H9 (cell line): Measurements from ENCODE around the gene MAP3K2. TPM values are rescaled to one million over a fixed set of nuclear protein-coding genes. Genes with fewer than 3 reads are reported as not detected.

ENCODE experiments used
- DNase-seq: peaks from one replicate; pipeline ENCODE4 v3.0.0-alpha.2; 2017
- H2AFZ ChIP-seq: one replicate; pipeline ENCODE4 v1.6.1; 2013; ENCODE audit warnings: mild to moderate bottlenecking, low read length, control low read depth, moderate library complexity
- H2AK5ac ChIP-seq: 2 replicates; pipeline ENCODE4 v1.6.1; 2013; ENCODE audit warnings: low read length, control low read depth, mixed read lengths; ENCODE audit not compliant: insufficient read length
- H2BK120ac ChIP-seq: one replicate; pipeline ENCODE4 v1.6.1; 2013; ENCODE audit warnings: low read depth, mild to moderate bottlenecking, low read length, control low read depth, inconsistent platforms; ENCODE audit not compliant: poor library complexity, severe bottlenecking
- H2BK12ac ChIP-seq: 2 replicates; pipeline ENCODE4 v1.6.1; 2013; ENCODE audit warnings: low read length, control low read depth, mixed read lengths, low read depth; ENCODE audit not compliant: insufficient read length
- H2BK15ac ChIP-seq: 2 replicates; pipeline ENCODE4 v1.6.1; 2013; ENCODE audit warnings: low read depth, low read length, control low read depth
- H2BK20ac ChIP-seq: one replicate; pipeline ENCODE4 v1.6.1; 2013; ENCODE audit warnings: low read depth, mild to moderate bottlenecking, low read length, control low read depth, inconsistent platforms; ENCODE audit not compliant: poor library complexity, severe bottlenecking
- H2BK5ac ChIP-seq: 2 replicates; pipeline ENCODE4 v1.6.1; 2013; ENCODE audit warnings: low read length, control low read depth, mixed read lengths; ENCODE audit not compliant: insufficient read length
- H3K14ac ChIP-seq: 2 replicates; pipeline ENCODE4 v1.6.1; 2013; ENCODE audit warnings: low read length, control low read depth; ENCODE audit not compliant: insufficient read depth
- H3K18ac ChIP-seq: 2 replicates; pipeline ENCODE4 v1.6.1; 2013; ENCODE audit warnings: low read depth, mild to moderate bottlenecking, mixed read lengths, low read length, control low read depth; ENCODE audit not compliant: insufficient read length
- H3K23ac ChIP-seq: 2 replicates; pipeline ENCODE4 v1.6.1; 2013; ENCODE audit warnings: low read length, control low read depth, mixed read lengths, low read depth; ENCODE audit not compliant: insufficient read length
- H3K23me2 ChIP-seq: 2 replicates; pipeline ENCODE4 v1.6.1; 2013; ENCODE audit warnings: low read depth, mild to moderate bottlenecking, mixed read lengths, low read length, control low read depth; ENCODE audit not compliant: insufficient read length, poor library complexity, severe bottlenecking
- H3K27ac ChIP-seq: 2 replicates; pipeline ENCODE4 v1.5.1; 2013; ENCODE audit warnings: low read length, control low read depth, mixed read lengths, low read depth; ENCODE audit not compliant: insufficient read length
- H3K27me3 ChIP-seq: 2 replicates; pipeline ENCODE4 v1.6.1; 2013; ENCODE audit warnings: low read length, control low read depth, inconsistent platforms; ENCODE audit not compliant: insufficient read depth
- H3K4ac ChIP-seq: 2 replicates; pipeline ENCODE4 v1.6.1; 2013; ENCODE audit warnings: low read depth, mild to moderate bottlenecking, control low read depth, inconsistent platforms, low read length, moderate library complexity
- H3K4me1 ChIP-seq: 2 replicates; pipeline ENCODE4 v1.6.1; 2013; ENCODE audit warnings: low read length, control low read depth, inconsistent platforms; ENCODE audit not compliant: insufficient read depth
- H3K4me2 ChIP-seq: 2 replicates; pipeline ENCODE4 v1.6.1; 2013; ENCODE audit warnings: low read length, control low read depth, mixed read lengths; ENCODE audit not compliant: insufficient read length, insufficient read depth
- H3K56ac ChIP-seq: 2 replicates; pipeline ENCODE4 v1.6.1; 2013; ENCODE audit warnings: low read depth, mild to moderate bottlenecking, mixed read lengths, low read length, control low read depth; ENCODE audit not compliant: insufficient read length
- H3K79me1 ChIP-seq: 2 replicates; pipeline ENCODE4 v1.6.1; 2013; ENCODE audit warnings: low read depth, mild to moderate bottlenecking, moderate library complexity, low read length, control low read depth, inconsistent platforms; ENCODE audit not compliant: insufficient read depth, poor library complexity, severe bottlenecking
- H3K79me2 ChIP-seq: 2 replicates; pipeline ENCODE4 v1.6.1; 2013; ENCODE audit warnings: low read length, control low read depth, inconsistent platforms; ENCODE audit not compliant: insufficient read depth
- H3K9ac ChIP-seq: 2 replicates; pipeline ENCODE4 v1.6.1; 2013; ENCODE audit warnings: low read length, control low read depth, mixed read lengths; ENCODE audit not compliant: insufficient read length; ENCODE audit errors: extremely low read depth
- H3K9me3 ChIP-seq: one replicate; pipeline ENCODE4 v1.6.1; 2013; ENCODE audit warnings: low read depth, low read length, inconsistent platforms; ENCODE audit not compliant: control insufficient read depth
- H3T11ph ChIP-seq: one replicate; pipeline ENCODE4 v1.6.1; 2013; ENCODE audit warnings: mild to moderate bottlenecking, low read length, control low read depth, inconsistent platforms
- H4K20me1 ChIP-seq: one replicate; pipeline ENCODE4 v1.6.1; 2013; ENCODE audit not compliant: control insufficient read depth, insufficient read length, insufficient read depth
- H4K5ac ChIP-seq: 2 replicates; pipeline ENCODE4 v1.6.1; 2013; ENCODE audit warnings: low read depth, mild to moderate bottlenecking, mixed read lengths, low read length, control low read depth; ENCODE audit not compliant: insufficient read length
- H4K8ac ChIP-seq: replicated peaks from 2 replicates; pipeline ENCODE4 v1.6.1; 2013; ENCODE audit warnings: low read length, control low read depth, mixed read lengths, low read depth; ENCODE audit not compliant: insufficient read length
- H4K91ac ChIP-seq: 2 replicates; pipeline ENCODE4 v1.6.1; 2013; ENCODE audit warnings: low read depth, mild to moderate bottlenecking, moderate library complexity, mixed read lengths, low read length, control low read depth; ENCODE audit not compliant: insufficient read length
- H3K27ac Mint-ChIP-seq, 3 experiments: 2 replicates in 2 of 3; 3 replicates in 1 of 3; pipeline ENCODE4 v1.8.0; 2020 to 2021; ENCODE audit warnings: mixed read lengths in 3 of 3, mild to moderate bottlenecking in 1 of 3, moderate library complexity in 1 of 3
- H3K27me3 Mint-ChIP-seq: 2 replicates; pipeline ENCODE4 v1.8.0; 2021; ENCODE audit warnings: low read depth, mild to moderate bottlenecking, moderate library complexity, mixed read lengths
- H3K36me3 Mint-ChIP-seq, 3 experiments: 2 replicates in 2 of 3; 3 replicates in 1 of 3; pipeline ENCODE4 v1.8.0; 2020 to 2021; ENCODE audit warnings: low read depth in 3 of 3, mixed read lengths in 3 of 3; ENCODE audit not compliant: insufficient read depth in 1 of 3
- H3K4me1 Mint-ChIP-seq, 2 experiments: 2 replicates each; pipeline ENCODE4 v1.8.0; 2020; ENCODE audit warnings: mixed read lengths in 2 of 2
- H3K4me3 Mint-ChIP-seq, 2 experiments: 2 replicates in 1 of 2; 3 replicates in 1 of 2; pipeline ENCODE4 v1.8.0; 2020 to 2021; ENCODE audit warnings: mild to moderate bottlenecking in 2 of 2, mixed read lengths in 2 of 2, moderate library complexity in 1 of 2
- H3K9me3 Mint-ChIP-seq, 2 experiments: 2 replicates in 1 of 2; 3 replicates in 1 of 2; pipeline ENCODE4 v1.8.0; 2020; ENCODE audit warnings: mild to moderate bottlenecking in 2 of 2, mixed read lengths in 2 of 2, moderate library complexity in 1 of 2
- WGBS: extraction: QIAGEN DNeasy Blood & Tissue Kit; methylation state at CpG from one replicate; pipeline ENCODE4 v1.1.7; 2013; ENCODE audit warnings: missing lambda C conversion rate, low lambda C conversion rate, mixed read lengths; ENCODE audit not compliant: insufficient read length; ENCODE audit errors: extremely low coverage; 5-methylcytosine and 5-hydroxymethylcytosine counted together
- total RNA-seq: library from RNA; stranded (reverse); gene quantifications from 2 replicates; pipeline ENCODE4 v1.2.1, GENCODE V29; 2021
- TF ChIP-seq, protein P1 (sequence below): fragments of 200-600 bp; sonication (generic); conservative IDR thresholded peaks from 3 replicates; pipeline ENCODE4 v1.8.0; 2021; ENCODE audit warnings: antibody characterized with exemption, mild to moderate bottlenecking

The MAP3K2 gene
- total RNA-seq, 1 experiment from 2014 or later: 25.8 TPM

DNA sequence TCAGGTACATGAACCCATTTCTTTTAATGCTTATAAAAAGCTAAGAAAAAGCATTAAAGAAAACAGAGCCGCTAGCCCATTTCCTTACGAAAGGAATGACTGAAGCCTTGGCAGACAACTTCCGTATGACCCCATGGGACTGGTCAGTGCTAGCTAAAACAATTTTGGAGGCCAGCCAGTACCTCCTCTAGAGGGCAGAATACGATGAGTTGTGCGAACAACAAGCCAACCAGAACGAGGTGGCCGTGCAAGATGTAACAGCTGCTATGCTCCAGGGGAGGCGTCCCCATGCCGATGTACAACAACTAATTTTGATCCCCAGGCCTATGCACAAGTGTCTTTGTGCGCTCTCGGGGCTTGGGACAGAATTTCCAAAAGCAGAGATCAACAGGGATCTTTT lies 16.7 kb downstream of the MAP3K2 start:
- Mint-ChIP-seq H3K9me3 (peaks cover 56 to 58% of the 10 kb centered on the region in 2 experiments), H3K36me3 (peaks cover 42 to 64% (median 45%) of the 10 kb centered on the region in 3 experiments), H3K4me1 (peaks cover 4 to 5% of the 10 kb centered on the region in 2 experiments; a peak in 2 of 4 replicates), H3K27me3 (no peaks in the 10 kb centered on the region), H3K27ac (no peak overlapping the region), H3K4me3 (no peak overlapping the region)
- no CpG with 5 or more reads among the region's 11 CpGs for WGBS
- Histone ChIP-seq H3K79me1 (peaks cover 4% of the 10 kb centered on the region), H3K23me2 (no peaks in the 10 kb centered on the region), H3K27ac (no peak overlapping the region), H3K27me3 (no peaks in the 10 kb centered on the region), H2BK12ac (no peak overlapping the region), H2BK20ac (no peak overlapping the region), H3K14ac (no peak overlapping the region), H2BK15ac (no peak overlapping the region), H4K91ac (no peak overlapping the region), H4K20me1 (no peaks in the 10 kb centered on the region), H3T11ph (no peak overlapping the region), H4K5ac (no peak overlapping the region), H3K23ac (no peak overlapping the region), H3K9ac (no peak overlapping the region), H3K4me2 (no peak overlapping the region), H2BK5ac (no peak overlapping the region), H3K9me3 (peaks cover 25% of the 10 kb centered on the region), H2AK5ac (no peak overlapping the region), H3K18ac (no peak overlapping the region), H3K56ac (no peak overlapping the region), H3K4me1 (no peaks in the 10 kb centered on the region), H2AFZ (no peak overlapping the region), H2BK120ac (no peak overlapping the region), H3K4ac (no peak overlapping the region), H3K79me2 (no peaks in the 10 kb centered on the region; the same call in 1 of the 2 replicates), H4K8ac (no peak overlapping the region)
- no peak for DNase-seq
- TF ChIP-seq, protein P1, sequence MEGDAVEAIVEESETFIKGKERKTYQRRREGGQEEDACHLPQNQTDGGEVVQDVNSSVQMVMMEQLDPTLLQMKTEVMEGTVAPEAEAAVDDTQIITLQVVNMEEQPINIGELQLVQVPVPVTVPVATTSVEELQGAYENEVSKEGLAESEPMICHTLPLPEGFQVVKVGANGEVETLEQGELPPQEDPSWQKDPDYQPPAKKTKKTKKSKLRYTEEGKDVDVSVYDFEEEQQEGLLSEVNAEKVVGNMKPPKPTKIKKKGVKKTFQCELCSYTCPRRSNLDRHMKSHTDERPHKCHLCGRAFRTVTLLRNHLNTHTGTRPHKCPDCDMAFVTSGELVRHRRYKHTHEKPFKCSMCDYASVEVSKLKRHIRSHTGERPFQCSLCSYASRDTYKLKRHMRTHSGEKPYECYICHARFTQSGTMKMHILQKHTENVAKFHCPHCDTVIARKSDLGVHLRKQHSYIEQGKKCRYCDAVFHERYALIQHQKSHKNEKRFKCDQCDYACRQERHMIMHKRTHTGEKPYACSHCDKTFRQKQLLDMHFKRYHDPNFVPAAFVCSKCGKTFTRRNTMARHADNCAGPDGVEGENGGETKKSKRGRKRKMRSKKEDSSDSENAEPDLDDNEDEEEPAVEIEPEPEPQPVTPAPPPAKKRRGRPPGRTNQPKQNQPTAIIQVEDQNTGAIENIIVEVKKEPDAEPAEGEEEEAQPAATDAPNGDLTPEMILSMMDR: no peak
